Ishikawa (cell line): Measurements from ENCODE around the gene PDE8A.

Source experiments
- CREB1 ChIP-seq: IDR thresholded peaks from 2 replicates; pipeline ENCODE4 v1.6.1; 2012; ENCODE audit warnings: low read depth
- EGR1 ChIP-seq: IDR thresholded peaks from 2 replicates; pipeline ENCODE4 v1.6.1; 2012
- FOXM1 ChIP-seq: IDR thresholded peaks from 2 replicates; pipeline ENCODE4 v1.6.1; 2012; ENCODE audit warnings: low read depth, borderline replicate concordance
- NFIC ChIP-seq: IDR thresholded peaks from 2 replicates; pipeline ENCODE4 v1.6.1; 2012
- REST ChIP-seq: IDR thresholded peaks from 2 replicates; pipeline ENCODE4 v1.6.1; 2012; ENCODE audit warnings: low read depth, mild to moderate bottlenecking
- TCF12 ChIP-seq: IDR thresholded peaks from 2 replicates; pipeline ENCODE4 v1.6.1; 2012; ENCODE audit warnings: low read depth
- YY1 ChIP-seq: IDR thresholded peaks from 2 replicates; pipeline ENCODE4 v1.6.1; 2012; ENCODE audit warnings: low read depth

- no peak for TF ChIP-seq NFIC
- TF ChIP-seq TCF12: no peak
- TF ChIP-seq FOXM1: no peak
- TF ChIP-seq EGR1: no peak
- TF ChIP-seq YY1: no peak
- no peak for TF ChIP-seq REST
- no peak for TF ChIP-seq CREB1
Observed at GRCh38 chr15:85071504-85071903, 89.8 kb downstream of the PDE8A start.
